IPS-20b (cell line): Measurements from ENCODE around the gene PCDHA10.

Source experiments
- H3K27ac ChIP-seq: one replicate; pipeline ENCODE4 v1.5.1; 2013; ENCODE audit warnings: low read length
- H3K27me3 ChIP-seq: 2 replicates; pipeline ENCODE4 v1.6.1; 2013; ENCODE audit warnings: mild to moderate bottlenecking, low read length, inconsistent platforms; ENCODE audit not compliant: insufficient read depth
- H3K36me3 ChIP-seq: 2 replicates; pipeline ENCODE4 v1.6.1; 2013; ENCODE audit warnings: low read depth, mild to moderate bottlenecking, inconsistent platforms, low read length, moderate library complexity; ENCODE audit not compliant: insufficient read depth
- H3K4me1 ChIP-seq: 2 replicates; pipeline ENCODE4 v1.6.1; 2013; ENCODE audit warnings: mild to moderate bottlenecking, control low read depth, inconsistent platforms, low read length, moderate library complexity; ENCODE audit not compliant: insufficient read depth
- H3K4me3 ChIP-seq: 2 replicates; pipeline ENCODE4 v1.5.1; 2013; ENCODE audit warnings: mild to moderate bottlenecking, low read length, inconsistent platforms
- H3K9ac ChIP-seq: 2 replicates; pipeline ENCODE4 v1.6.1; 2013; ENCODE audit warnings: low read depth, mild to moderate bottlenecking, inconsistent platforms, low read length, moderate library complexity
- H3K9me3 ChIP-seq: 2 replicates; pipeline ENCODE4 v1.6.1; 2013; ENCODE audit warnings: mild to moderate bottlenecking, low read depth, low read length, inconsistent platforms; ENCODE audit not compliant: insufficient read depth

The PCDHA10 gene

DNA sequence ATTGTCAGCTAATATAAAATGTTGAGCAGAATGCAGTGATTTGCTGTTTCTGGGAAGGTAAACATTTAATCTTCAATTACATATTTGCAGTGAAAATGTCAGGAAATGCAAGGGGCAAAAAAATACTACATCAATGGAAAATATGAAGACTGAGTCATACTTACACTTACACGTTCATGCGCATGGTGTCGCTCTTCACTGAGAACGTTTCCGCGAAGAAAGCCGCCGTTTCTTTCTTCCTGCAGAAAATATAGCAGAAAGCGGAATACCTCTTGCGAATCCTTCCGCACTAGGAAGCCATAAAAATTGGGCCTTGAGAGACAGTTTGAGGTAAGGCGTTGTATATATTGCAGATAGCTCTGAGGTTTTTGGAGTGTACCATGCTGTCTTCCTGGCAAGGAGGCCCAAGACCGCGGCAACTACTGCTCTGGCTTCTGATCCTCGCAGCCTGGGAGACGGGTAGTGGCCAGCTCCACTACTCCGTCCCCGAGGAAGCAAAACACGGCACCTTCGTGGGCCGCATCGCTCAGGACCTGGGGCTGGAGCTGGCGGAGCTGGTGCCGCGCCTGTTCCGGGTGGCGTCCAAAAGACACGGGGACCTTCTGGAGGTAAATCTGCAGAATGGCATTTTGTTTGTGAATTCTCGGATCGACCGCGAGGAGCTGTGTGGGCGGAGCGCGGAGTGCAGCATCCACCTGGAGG is 26.3 kb downstream of the PCDHA10 start, which contains the start of gene PCDHA13:
TSS of gene PCDHA13 (plus strand) at position 236 of the 702 bp plus-strand sequence. CDS start at position 381, 145 bp downstream.
- Histone ChIP-seq H3K9ac (peak within 1 kb of the TSS; percentile 47; the same call in 1 of the 2 replicates), H3K4me3 (peak within 1 kb of the TSS; percentile 76), H3K36me3 (no peaks in the 10 kb centered on the region), H3K27me3 (no peaks in the 10 kb centered on the region), H3K27ac (no peak within 1 kb of the TSS), H3K4me1 (no peaks in the 10 kb centered on the region), H3K9me3 (no peaks in the 10 kb centered on the region)

DNA sequence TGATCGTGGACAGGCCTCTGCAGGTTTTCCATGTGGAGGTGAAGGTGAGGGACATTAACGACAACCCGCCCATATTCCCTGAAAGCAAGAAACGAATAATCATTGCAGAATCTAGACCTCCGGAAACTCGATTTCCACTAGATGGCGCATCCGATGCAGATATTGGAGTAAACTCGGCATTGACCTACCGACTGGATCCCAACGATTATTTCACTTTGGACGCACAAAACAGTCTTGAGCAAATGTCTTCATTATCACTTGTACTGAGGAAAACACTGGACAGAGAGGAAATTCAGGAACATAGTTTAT is 26.8 kb downstream of the PCDHA10 start:
- Histone ChIP-seq H3K36me3 (no peaks in the 10 kb centered on the region), H3K27ac (no peak overlapping the region), H3K4me3 (peak overlapping the region; percentile 76), H3K9me3 (no peaks in the 10 kb centered on the region), H3K9ac (peak overlapping the region; percentile 47; the same call in 1 of the 2 replicates), H3K4me1 (no peaks in the 10 kb centered on the region), H3K27me3 (no peaks in the 10 kb centered on the region)

DNA sequence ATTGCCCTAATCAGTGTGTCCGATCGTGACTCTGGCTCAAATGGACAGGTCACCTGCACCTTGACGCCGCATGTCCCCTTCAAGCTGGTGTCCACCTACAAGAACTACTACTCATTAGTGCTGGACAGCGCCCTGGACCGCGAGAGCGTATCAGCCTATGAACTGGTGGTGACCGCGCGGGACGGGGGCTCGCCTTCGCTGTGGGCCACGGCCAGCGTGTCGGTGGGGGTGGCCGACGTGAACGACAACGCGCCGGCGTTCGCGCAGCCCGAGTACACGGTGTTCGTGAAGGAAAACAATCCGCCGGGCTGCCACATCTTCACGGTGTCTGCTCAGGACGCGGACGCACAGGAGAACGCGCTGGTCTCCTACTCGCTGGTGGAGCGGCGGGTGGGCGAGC is 27.7 kb downstream of the PCDHA10 start:
- Histone ChIP-seq H3K27me3 (no peaks in the 10 kb centered on the region), H3K4me1 (no peaks in the 10 kb centered on the region), H3K9me3 (no peaks in the 10 kb centered on the region), H3K9ac (no peak overlapping the region), H3K36me3 (no peaks in the 10 kb centered on the region), H3K27ac (no peak overlapping the region), H3K4me3 (no peak overlapping the region)

DNA sequence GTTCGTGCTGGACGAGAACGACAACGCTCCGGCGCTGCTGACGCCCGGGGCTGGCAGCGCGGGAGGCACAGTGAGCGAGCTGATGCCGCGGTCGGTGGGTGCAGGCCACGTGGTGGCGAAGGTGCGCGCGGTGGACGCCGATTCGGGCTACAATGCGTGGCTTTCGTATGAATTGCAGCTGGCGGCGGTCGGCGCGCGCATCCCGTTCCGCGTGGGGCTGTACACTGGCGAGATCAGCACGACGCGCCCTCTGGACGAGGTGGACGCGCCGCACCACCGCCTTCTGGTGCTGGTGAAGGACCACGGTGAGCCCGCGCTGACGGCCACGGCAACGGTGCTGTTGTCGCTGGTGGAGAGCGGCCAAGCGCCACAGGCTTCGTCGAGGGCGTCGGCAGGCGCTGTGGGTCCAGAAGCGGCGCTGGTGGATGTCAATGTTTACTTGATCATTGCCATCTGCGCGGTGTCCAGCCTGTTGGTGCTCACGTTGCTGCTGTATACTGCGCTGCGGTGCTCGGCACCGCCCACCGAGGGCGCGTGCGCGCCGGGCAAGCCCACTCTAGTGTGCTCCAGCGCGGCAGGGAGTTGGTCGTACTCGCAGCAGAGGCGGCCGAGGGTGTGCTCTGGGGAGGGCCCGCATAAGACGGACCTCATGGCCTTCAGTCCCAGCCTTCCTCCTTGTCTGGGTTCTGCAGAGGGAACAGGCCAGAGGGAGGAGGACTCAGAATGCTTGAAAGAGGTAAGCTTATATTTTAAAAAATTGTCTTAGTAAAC is 28.4 kb downstream of the PCDHA10 start:
- Histone ChIP-seq H3K4me3 (no peak overlapping the region), H3K27me3 (no peaks in the 10 kb centered on the region), H3K4me1 (no peaks in the 10 kb centered on the region), H3K9me3 (no peaks in the 10 kb centered on the region), H3K36me3 (no peaks in the 10 kb centered on the region), H3K27ac (no peak overlapping the region), H3K9ac (no peak overlapping the region)

DNA sequence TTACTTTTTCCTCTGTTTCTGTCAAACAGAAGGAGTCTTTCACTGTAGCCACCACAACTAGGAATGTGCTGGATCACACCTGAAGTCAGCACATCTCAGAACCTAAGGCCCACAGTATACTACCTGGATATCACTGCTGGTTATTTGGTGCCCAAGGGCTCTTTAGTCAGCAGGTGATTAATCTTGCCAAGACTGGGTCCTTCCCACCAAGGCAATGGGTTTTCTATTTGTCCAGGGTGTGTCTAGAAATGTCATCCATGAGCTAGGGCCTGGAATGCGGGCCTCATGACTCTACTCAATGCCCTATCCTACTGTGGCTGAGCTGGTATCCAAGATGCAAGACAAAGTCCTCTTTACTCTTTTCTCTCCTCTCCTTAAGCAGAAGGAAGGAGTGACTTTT is 60.6 kb downstream of the PCDHA10 start:
- Histone ChIP-seq H3K9me3 (peaks cover 4% of the 10 kb centered on the region; the same call in 1 of the 2 replicates), H3K27me3 (no peaks in the 10 kb centered on the region), H3K27ac (no peak overlapping the region), H3K9ac (no peak overlapping the region), H3K4me1 (no peaks in the 10 kb centered on the region), H3K4me3 (no peak overlapping the region), H3K36me3 (no peaks in the 10 kb centered on the region)
